ENCODE data around the gene FAM156A. TPM values are rescaled to one million over a fixed set of nuclear protein-coding genes. Genes with fewer than 3 reads are reported as not detected.

Gene FAM156A
- total and polyA plus RNA-seq, 2 of the 4 experiments (the other 2 are of a cell fraction), result 7.5 to 39.2 TPM

GRCh38 chrX:52979568-52979967 lies 21.2 kb upstream of the FAM156A start:
- no peak overlapping the region for H2BK5ac ChIP-seq (ENCODE audit: low read depth, low read length, poor library complexity, severe bottlenecking)
- dilution Hi-C loops (cut with HindIII; ENCODE audit: low sequenced_read_pairs, unreplicated experiment) (no loop called here), in situ Hi-C loops (cut with MboI; ENCODE audit: low sequenced_read_pairs) (loop anchor here (25.0 kb wide), 1 partner anchor 392 kb away; no protein-coding TSS in a partner anchor), intact Hi-C loops (cut with micrococcal nuclease) (no loop called here)
- H3K23ac ChIP-seq (ENCODE audit: low read depth, low read length), result no peak overlapping the region
- no peak overlapping the region; the same call in 1 of the 2 replicates for H2AK5ac ChIP-seq (ENCODE audit: low read depth, low read length)
- no peak overlapping the region; the same call in 1 of the 2 replicates for H2BK120ac ChIP-seq (ENCODE audit: low read depth, low read length)
- H3K14ac ChIP-seq (replicated peaks; ENCODE audit: low read depth, low read length), result no peak overlapping the region
- H4K91ac ChIP-seq (ENCODE audit: insufficient read depth, low read depth, low read length), result no peak overlapping the region
- H3K4me3 ChIP-seq (ENCODE audit: insufficient read depth, low read depth, low read length), result no peak overlapping the region
- peaks cover 3% of the 10 kb centered on the region; the same call in 1 of the 2 replicates for H3K4me1 ChIP-seq (ENCODE audit: control insufficient read depth, insufficient read depth, low read length)
- H3K4ac ChIP-seq (ENCODE audit: low read depth, low read length), result peak overlapping the region; percentile 24; the same call in 1 of the 2 replicates
- no peak overlapping the region for H3K56ac ChIP-seq (ENCODE audit: extremely low read depth, insufficient read depth, low read length)
- no peak overlapping the region for H2AK9ac ChIP-seq (replicated peaks; ENCODE audit: low read depth, low read length, poor library complexity)
- CTCF ChIA-PET, result no interaction called here
- BruUV-seq (replicated peaks), result no TSS peak
- H2BK20ac ChIP-seq (ENCODE audit: low read depth, low read length), result no peak overlapping the region
- TF ChIP-seq RAD21 (IDR thresholded peaks at IDR 0.05; ENCODE audit: low read length) (no peak), RCOR1 (IDR thresholded peaks at IDR 0.05; ENCODE audit: insufficient replicate concordance, low read length) (no peak), BHLHE40 (IDR thresholded peaks at IDR 0.05; ENCODE audit: low read depth, low read length) (no peak), RFX5 (IDR thresholded peaks at IDR 0.05; ENCODE audit: low read depth, low read length) (no peak), POLR2A (IDR thresholded peaks at IDR 0.05; ENCODE audit: low read depth, low read length) (no peak), MAFK (IDR thresholded peaks at IDR 0.05; ENCODE audit: low read depth, low read length) (no peak), CEBPB (IDR thresholded peaks at IDR 0.05; ENCODE audit: low read depth, low read length) (no peak), MXI1 (IDR thresholded peaks at IDR 0.05; ENCODE audit: borderline replicate concordance, low read depth, low read length) (no peak), NFE2L2 (IDR thresholded peaks at IDR 0.05; ENCODE audit: low read depth, low read length) (no peak), SMC3 (IDR thresholded peaks at IDR 0.05; ENCODE audit: low read depth, low read length) (no peak), MAZ (IDR thresholded peaks at IDR 0.05; ENCODE audit: borderline replicate concordance, low read depth, low read length) (no peak), CHD1 (IDR thresholded peaks at IDR 0.05; ENCODE audit: low read depth, low read length) (no peak), FOS (IDR thresholded peaks at IDR 0.05; ENCODE audit: low read depth, low read length) (no peak), ELK1 (IDR thresholded peaks at IDR 0.05; ENCODE audit: borderline replicate concordance, low read depth, low read length) (no peak)
- TF ChIP-seq, protein P1, sequence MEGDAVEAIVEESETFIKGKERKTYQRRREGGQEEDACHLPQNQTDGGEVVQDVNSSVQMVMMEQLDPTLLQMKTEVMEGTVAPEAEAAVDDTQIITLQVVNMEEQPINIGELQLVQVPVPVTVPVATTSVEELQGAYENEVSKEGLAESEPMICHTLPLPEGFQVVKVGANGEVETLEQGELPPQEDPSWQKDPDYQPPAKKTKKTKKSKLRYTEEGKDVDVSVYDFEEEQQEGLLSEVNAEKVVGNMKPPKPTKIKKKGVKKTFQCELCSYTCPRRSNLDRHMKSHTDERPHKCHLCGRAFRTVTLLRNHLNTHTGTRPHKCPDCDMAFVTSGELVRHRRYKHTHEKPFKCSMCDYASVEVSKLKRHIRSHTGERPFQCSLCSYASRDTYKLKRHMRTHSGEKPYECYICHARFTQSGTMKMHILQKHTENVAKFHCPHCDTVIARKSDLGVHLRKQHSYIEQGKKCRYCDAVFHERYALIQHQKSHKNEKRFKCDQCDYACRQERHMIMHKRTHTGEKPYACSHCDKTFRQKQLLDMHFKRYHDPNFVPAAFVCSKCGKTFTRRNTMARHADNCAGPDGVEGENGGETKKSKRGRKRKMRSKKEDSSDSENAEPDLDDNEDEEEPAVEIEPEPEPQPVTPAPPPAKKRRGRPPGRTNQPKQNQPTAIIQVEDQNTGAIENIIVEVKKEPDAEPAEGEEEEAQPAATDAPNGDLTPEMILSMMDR (conservative IDR thresholded peaks at IDR 0.05; ENCODE audit: low read depth, low read length), result no peak
- TF ChIP-seq, protein P2, sequence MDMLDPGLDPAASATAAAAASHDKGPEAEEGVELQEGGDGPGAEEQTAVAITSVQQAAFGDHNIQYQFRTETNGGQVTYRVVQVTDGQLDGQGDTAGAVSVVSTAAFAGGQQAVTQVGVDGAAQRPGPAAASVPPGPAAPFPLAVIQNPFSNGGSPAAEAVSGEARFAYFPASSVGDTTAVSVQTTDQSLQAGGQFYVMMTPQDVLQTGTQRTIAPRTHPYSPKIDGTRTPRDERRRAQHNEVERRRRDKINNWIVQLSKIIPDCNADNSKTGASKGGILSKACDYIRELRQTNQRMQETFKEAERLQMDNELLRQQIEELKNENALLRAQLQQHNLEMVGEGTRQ (IDR thresholded peaks at IDR 0.05; ENCODE audit: low read depth, low read length), result no peak
- H2AFZ ChIP-seq (replicated peaks; ENCODE audit: low read length, poor library complexity), result no peak overlapping the region
- peaks cover 8 to 32% of the 10 kb centered on the region in 2 experiments; a peak in 3 of 4 replicates for H3K79me1 ChIP-seq (ENCODE audit: low read depth in 1 of 2, low read length in 2 of 2)
- no peaks in the 10 kb centered on the region for H4K20me1 ChIP-seq (ENCODE audit: insufficient read depth, low read length)
- ATAC-seq (ENCODE audit: low read depth) (no peak), DNase-seq (no peak)
- POLR2A ChIA-PET (ENCODE audit: unreplicated experiment), result no interaction called here
- no peak overlapping the region; the same call in 1 of the 2 replicates for H3K18ac ChIP-seq (ENCODE audit: low read depth, low read length)
- no peaks in the 10 kb centered on the region for H3K36me3 ChIP-seq (ENCODE audit: control insufficient read depth, insufficient read depth, low read length)
- H3K4me2 ChIP-seq (ENCODE audit: low read depth, low read length), result no peak overlapping the region
- H3K27ac ChIP-seq (ENCODE audit: insufficient read depth, low read length), result no peak overlapping the region
- no peak overlapping the region for H4K5ac ChIP-seq (ENCODE audit: low read depth, low read length)
- H3K9me3 ChIP-seq (ENCODE audit: control insufficient read depth, insufficient read depth, low read length), result no peaks in the 10 kb centered on the region
- no peak overlapping the region for H2BK15ac ChIP-seq (ENCODE audit: low read depth, low read length)
- H3K9me1 ChIP-seq (ENCODE audit: insufficient read depth, low read length), result no peaks in the 10 kb centered on the region
- peaks cover 3% of the 10 kb centered on the region; the same call in 1 of the 2 replicates for H3K27me3 ChIP-seq (ENCODE audit: control insufficient read depth, insufficient read depth, low read length)
- H3K9ac ChIP-seq (ENCODE audit: low read depth, low read length), result no peak overlapping the region
- WGBS, 2 experiments (ENCODE audit: extremely low coverage in 2 of 2, insufficient read length in 1 of 2), result 100% methylated on average over 1 of the region's 4 CpGs; no CpG with 5 or more reads in 1 of the 2 experiments
- H4K8ac ChIP-seq (ENCODE audit: low read depth in 2 of 2, low read length in 2 of 2), result no peak overlapping the region; a peak in 1 of 4 replicates

All from IMR-90 (cell line).